GM18507 (cell line): ENCODE data around the gene HMCES.

ENCODE experiments used
- DNase-seq: peaks from one replicate; pipeline ENCODE4 v3.0.0; 2011; ENCODE audit warnings: low read depth; ENCODE audit not compliant: insufficient read length; ENCODE audit errors: extremely low spot score
- FAIRE-seq: peaks from 2 replicates; lab custom pipeline; 2011; peaks lifted over from hg19 to GRCh38; lab: Jason Lieb, UNC

HMCES gene

DNA sequence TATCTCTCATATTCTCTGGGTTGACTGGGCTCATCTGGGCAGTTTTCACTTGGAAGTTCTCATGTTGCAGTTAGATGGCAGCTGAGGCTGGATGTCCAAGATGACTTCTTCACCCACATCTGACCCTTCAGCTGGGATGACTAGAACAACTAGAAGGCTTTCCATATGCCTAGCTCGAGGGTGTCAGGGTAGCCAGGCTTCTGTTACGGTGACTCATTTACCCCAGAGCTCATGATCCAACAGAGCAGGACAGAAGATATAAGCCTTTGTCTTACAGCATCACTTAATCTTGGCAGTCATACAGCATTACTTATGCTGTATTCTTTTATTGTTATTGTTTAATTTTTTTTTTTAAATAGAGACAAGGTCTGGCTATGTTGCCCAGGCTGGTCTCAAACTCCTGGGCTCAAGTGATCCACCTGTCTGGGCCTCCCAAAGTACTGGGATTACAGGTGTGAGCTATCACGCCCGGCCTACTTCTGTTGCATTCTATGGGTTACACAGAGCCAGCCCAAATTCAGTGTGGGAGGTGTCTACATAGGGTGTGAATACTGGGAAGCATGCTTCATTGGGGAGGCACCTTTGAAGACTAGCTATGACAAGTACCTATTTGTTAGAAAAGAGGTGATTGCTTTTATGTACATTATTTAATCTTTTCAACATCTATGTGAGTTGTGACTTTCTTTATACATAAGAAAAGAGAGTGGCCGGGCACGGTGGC, 10.7 kb downstream of the HMCES start:
- no peak for DNase-seq
- FAIRE-seq: no peak

DNA sequence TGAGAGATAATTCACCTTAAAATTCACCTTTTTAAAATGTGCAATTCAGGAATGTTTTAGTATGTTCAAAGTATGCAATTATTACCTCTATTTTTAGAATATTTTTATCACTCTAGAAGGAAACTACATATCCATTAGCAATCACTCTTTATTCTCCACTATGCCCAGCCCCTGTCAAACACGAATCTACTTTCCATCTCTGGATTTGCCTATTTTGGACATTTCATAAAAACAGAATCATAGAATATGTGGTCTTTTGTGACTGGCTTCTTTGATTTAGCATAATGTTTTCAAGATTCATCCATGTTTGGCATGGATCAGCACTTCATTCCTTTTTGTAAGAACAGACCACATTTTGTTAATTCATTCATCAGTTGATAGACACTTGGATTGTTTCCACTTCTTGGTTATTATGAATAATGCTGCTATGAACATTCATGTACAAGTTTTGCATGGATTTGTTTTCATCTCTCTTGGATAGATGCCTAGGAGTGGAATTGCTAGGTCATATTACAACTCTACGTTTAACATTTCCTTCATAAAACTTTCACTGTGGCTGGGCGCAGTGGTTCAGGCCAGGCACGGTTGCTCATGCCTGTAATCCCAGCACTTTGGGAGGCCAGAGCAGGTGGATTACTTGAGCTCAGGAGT, 12.7 kb downstream of the HMCES start:
- no peak for FAIRE-seq
- DNase-seq: no peak

DNA sequence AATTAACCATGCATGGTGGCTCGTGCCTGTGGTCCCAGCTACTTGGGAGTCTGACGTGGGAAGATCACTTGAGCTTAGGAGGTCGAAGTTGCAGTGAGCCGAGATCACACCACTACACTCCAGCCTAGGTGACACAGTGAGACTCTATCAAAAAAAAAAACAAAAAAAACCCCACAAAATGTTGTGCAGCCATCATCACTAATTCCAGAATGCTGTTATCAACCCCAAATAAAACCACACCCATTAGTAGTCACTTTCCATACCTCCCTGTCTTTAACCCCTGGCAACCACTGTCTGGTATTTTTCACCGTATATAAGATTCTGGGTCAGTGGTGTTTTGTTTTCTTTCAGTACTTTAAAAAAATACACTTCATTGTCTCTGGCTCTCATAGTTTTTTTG, 16.6 kb downstream of the HMCES start:
- no peak for FAIRE-seq
- DNase-seq: no peak

DNA sequence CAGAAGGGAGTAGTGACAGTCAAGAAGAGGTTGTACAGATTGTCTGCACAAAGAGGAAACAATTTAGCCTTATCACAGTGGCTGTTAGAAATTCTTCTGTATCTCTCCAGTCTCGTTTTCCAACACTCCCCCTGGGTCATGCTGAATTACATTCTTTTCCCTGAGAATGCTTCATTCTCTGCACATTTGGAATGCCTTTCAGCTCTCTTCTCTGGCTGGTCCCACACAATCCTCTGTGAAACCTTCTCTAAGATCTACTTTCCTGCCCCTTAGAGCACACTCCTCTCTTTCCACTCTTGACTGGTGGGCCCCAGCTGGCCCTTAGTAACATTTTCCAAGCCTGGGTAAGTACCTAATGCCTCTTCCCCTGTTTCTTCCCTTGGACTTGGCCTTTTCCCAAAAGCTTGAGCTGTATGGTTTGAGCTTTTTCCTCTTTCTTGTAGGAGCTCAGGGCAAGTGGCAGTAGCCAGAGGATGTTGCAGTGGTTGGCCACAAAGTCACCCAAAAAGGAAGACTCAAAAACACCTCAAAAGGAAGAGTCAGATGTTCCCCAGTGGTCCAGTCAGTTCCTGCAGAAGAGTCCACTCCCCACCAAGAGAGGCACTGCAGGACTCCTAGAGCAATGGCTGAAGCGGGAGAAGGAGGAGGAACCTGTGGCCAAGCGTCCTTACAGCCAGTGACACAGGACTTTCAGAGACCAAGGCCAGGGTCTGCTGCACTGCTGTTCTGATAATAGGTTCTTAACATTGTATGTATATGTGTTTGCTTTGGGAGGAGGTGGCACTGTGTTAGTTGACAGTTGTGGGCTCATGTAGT, 25.7 kb downstream of the HMCES start:
- no peak for DNase-seq

DNA sequence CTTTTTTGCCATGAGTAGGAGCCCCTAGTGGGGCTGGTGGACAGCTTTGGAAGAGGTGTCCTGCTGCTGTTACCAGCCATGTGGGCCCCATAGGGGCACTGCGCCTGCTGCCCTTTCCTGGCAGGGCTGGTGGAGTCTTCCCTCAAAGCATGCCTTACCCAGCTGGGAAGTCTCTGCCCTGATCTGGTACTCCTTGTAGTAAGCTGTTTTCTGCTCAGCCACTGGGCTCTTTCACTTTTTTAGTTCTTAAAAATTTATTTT, 26.2 kb downstream of the HMCES start:
- FAIRE-seq (no peak), DNase-seq (no peak)

More for the DNA sequence above, 25.7 kb downstream of the HMCES start:
- no peak for FAIRE-seq

DNA sequence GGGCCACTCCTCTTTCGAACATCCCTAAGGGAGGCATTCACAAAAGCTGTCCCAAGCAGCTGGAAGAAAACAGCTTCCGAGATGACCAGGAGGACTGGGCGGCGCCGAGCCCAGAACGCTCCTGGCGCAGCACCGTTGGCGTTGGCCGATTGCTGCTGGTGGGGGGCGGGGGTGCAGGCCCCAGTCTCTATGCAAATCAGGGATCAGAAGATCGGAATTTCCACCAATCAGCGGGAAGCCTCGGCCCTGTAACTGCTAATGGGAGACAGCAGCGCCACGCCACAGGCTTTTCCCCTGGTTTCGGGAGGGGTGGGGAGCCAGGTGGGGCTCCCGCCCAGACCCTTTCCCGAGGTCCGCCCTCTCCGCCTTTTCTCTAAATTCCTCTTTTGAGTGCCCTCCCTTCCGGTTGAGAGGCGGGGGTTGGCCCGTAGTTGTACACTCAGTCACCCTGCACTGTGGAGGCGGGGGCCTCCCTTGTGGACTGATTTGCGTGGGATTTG, 27.0 kb downstream of the HMCES start:
- no peak for DNase-seq
- peak; percentile 70 for FAIRE-seq

DNA sequence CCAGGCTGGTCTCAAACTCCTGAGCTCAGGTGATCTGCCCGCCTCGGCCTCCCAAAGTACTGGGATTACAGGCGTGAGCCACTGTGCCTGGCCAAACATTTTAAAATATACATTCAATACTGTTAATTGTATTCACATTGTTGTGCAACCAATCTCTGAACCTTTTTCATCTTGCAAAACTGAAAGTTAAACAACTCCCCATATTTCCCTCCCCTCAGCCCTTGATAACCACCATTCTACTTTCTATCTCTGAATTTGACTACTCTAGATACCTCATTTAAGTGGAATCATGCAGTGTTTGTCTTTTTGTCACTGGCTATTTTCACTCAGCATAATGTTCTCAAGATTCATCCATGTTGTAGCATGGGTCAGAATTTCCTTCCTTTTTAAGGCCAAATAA, 30.0 kb downstream of the HMCES start:
- FAIRE-seq: no peak

DNA sequence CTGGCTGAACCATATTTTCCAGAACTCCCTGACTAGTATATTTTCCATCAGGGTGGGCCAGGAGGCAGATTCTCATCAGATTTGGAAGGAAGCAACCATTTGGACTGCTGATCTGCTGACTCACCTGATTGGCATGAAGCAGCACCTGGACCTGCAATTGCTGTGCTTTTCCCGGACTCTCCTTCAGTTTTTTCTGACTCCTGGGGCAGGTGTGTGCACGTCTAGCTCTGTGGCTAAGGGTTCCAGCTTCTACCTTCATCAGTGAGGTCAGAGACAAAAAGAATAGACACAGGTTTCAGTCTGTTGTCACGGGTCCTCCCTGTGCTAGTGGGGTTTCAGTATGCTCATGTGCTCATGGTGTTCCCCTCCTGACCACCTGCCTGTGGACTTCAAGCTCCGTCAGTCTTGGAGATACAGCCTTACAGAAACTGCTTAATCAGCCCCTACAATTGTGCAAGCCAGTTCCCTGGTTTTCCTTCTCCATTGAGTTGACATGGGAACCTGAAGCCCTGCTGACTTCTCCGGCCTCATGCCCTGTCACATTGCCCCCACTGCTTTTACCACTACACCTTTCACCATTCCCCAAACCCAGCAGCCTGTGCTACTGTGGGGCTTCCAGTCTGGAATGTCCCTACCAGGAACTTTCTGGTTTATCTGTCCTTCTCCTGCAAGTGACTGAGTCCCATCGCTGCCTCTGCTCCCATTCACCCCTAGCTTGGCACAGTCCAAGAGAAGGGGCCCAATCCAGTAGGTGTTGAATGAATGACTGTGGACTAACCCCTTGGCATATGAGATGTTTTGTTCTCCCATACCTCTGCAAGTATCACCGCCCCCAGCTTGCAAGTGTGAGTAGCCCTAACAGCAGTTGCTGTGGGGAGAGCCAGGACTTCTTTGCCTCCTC, 31.7 kb downstream of the HMCES start:
- no peak for DNase-seq
- FAIRE-seq: no peak

More for the DNA sequence above, 30.0 kb downstream of the HMCES start:
- no peak for DNase-seq

DNA sequence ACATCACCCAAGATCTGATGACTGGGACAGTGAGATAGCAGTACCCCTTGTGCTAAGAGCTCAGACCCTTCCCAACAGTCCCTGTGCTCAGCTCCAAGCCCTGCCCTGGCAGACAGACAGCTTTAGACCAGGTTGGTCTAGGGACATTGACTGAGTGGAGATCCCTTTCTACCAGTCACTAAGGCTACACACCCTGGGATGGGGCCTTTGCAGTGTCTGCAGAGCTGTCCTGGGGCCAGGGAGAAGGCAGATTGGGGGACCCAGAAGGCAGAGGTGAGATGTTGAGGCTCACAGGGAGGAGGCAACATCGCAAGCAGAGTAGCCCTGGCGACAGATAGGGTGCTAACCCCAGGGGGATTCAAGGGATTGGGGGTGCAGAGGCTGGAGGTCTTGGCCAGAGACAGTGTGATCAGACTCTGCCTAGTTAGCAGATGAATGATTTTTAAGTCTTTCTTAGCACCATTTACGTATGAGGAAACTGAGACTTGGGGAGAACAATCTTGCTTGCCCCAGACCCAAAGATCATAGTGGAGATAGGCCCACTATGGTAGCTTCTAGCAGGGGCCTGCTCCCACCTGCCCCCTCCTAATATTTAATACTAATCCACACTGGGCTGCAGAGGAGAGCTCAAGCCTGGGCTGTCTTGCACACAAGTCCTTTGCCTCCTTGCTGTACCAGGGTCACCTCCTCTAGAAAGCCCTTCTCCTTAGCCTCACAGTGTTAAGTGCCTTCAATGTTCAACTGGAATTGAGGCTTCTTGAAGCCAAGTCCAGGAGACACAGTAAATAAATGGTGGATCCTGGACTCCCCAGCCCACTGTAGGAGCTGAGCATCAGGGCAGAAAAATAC, 32.6 kb downstream of the HMCES start:
- no peak for DNase-seq
- no peak for FAIRE-seq

DNA sequence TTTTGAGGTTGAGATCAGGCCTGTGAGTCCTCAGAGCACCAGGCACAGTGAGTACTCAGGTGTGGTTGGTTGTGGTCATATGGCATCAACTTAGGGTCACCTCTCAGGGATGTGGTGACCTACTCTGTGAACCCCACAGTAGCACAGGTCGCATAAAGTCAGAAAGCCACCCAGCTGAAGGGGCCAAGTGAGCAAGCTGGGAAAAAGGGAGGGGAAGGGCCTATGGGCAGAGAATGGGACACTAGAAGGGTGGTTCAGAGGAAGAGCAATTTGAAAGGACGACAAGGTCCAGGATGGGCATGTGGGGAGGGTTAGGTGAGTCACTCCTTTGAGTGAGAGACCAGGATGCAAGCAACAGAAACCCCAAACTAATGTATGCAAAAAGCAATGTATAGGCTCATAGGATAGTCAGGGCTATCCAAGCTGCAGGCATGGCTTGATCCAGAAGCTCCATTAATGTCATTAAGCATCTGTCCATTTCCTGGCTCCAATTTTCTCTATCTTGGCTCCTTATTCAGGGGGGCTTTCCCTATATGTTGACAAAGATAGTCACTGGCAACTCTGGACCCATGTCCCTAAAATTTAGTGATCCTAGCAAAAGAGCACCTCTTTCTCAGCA, 33.5 kb downstream of the HMCES start:
- no peak for DNase-seq
- FAIRE-seq: no peak

DNA sequence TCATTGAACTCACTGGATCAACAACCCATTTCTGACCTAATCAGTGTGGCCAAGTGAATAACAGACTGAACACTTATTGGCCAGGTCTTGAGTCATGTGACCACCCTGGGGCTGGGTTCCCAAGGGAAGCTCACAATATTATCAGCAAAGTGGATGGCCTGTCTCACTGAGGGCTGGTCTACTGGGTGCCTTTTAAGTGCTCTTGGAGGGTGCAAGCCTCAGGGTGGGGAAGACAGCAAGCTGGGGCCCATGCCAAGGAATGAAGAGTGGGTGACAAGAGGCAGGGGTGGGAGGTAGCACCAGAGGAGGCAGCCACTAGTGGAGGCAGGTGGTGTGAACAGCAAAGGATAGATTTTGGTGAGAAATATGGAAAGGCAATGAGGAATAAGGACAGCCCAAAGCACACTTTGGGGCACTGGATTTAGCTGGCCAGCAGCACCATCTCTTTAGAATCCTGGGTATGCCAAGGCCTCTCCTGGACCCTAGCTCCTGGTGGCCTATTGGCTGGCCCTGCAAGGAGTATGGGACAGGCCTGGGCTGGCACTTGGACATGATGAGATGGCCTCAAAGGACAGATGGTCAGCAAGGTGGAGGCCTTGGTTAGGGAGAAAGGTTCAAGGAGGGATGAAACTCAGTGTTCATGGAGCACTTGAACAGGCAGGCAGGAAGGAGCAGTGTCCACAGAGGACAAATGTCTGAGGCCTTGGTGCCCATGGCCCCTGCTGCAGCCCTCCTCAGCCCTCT, 34.2 kb downstream of the HMCES start:
- FAIRE-seq (no peak), DNase-seq (no peak)

DNA sequence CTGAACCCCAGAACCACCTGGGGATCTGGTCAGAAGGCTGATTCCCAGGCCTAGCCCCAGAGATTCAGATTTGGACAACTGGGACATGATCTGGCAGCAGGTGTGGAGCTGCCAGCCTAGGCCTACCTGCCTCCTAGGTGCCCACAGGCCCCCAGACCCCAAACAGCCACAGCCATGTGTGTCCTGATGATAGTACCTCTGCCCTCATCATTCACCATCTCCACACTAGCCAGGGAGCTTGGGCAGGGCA, 34.7 kb downstream of the HMCES start:
- DNase-seq (no peak), FAIRE-seq (no peak)

DNA sequence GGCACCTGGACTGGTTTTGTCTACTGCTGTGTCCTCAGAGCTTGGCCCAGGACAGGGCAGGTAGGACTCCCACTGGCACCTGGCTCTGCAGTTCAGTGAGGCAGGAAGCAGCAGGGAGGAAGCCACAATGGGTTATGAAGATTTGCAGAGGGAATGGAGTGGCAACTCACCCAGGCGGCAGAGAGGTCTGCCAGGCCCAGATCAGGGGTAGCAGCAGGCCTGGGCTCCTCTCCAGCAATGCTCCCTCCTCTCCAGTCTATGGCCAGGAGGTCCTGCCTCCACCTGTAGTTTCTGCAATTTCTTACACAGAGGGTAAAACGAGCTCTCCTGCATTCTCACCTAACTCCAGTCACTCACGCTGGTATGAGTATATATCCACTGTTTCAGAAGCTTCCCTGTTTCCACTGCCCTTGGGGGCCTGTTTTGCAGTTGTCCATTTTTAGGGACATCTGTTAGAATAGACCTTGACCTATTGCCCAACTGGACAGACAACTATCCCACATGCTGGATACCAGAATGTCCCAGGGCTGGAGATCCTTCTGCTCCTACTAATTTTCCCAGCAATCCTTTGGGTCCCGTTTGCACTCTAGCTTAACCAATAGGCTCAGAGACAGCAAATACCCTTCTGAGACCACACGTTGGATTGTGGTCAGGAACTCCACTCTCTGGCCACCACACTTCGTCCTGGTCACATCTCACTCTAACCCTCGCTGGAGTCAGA, 35.2 kb downstream of the HMCES start:
- no peak for FAIRE-seq
- no peak for DNase-seq

DNA sequence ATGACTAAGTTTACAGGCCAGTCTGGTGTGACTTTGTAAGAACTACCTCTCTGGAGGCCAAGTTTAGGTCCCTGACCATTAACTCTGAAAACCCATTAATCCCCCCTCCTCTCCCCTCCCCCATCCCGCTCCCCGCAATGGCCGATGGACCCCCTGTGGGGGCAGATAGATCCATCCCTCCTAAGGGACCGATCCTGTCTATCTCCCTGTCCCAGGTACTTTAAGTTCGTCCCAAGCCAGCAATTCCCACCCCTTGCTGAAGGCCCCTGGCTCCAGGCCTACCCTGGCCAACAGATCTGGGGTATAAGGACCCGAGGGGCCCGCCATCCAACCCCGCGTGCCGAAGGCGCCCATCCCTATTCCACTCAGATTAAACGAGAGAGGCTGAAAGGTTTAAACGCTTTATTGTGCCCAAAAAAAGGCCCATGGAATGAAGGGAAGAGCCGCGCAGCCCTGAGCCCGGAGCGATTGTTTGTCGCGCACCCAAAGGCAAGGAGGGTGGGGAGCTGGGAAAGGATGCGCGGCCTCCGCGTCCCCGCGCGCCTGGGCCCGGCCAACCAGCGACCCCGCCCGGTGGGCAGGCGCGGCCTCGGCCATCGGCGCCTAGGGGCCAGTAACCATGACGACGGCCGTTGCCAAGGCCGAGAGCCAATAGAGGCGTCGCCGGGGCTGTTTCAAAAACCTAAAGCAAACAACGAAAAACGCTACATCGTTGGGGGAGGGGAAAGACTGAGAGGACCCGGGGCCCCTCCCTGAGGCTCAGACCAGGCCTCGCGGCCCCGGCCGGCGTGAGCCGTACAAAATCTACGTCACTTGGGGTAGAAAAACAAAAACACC, 35.9 kb downstream of the HMCES start:
- FAIRE-seq (peak; percentile 39), DNase-seq (no peak)

DNA sequence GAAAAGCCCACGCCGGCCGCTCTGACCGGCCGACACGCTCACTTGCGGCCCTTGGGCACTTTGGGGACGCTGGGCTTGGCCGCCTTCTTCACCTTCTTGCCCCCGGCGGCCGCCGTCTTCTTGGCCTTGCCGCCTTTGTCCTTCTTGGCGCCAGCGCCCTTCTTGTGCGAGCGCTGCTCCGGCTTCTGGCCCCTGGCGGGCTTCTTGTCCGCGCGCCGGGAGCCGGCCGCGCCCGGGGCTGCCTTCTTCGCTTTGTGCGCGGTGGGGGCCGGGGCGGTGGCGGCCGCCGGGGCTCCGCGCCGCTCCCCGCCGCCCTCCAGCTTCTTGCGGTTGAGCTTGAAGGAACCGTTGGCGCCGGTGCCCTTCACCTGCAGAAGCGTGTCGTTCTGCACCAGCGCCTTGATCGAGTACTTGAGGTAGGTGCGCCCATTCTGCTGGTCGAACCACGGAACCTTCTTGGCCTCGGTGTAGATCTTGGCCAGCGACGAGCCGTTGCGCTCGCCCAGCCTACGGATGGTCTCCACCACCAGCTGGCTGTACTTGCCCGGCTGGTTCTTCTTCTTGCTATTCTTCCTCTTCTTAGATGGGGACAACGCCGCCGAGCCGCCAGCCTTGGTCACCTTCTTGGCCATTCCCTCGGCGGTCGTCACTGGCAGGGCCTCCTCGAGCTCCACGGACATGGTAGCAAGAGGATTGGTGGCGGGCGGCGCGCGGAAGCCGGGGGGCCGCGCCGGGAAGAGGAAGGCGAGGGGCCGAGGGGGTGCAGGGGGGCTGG, 36.7 kb downstream of the HMCES start:
- no peak for FAIRE-seq
- DNase-seq: no peak

DNA sequence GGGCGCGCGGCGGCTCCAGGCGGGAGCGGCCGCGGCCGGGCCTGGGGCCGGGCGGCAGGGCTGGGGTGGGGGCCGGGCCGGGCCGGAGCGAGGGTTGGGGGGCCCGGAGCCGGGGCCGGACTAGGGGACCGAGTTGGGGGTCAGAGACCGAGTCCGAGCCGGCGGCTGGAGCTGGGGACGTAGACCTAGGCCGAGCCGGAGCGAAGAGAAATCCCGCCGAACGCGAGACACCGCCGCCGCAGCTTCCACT, 37.3 kb downstream of the HMCES start:
- FAIRE-seq (no peak), DNase-seq (no peak)
